Measurements from ENCODE around the gene KIF26B.

Gene KIF26B

GRCh38 chr1:245599371-245600174, 444.8 kb downstream of the KIF26B start:
- peaks cover 8% of the 10 kb centered on the region for H3K4me1 ChIP-seq (ENCODE audit: low read length)
- no peak overlapping the region for H2AFZ ChIP-seq (ENCODE audit: low read depth, low read length)
- no peak overlapping the region for H3K27ac ChIP-seq (ENCODE audit: low read length)
- no peaks in the 10 kb centered on the region for H3K36me3 ChIP-seq (replicated peaks; ENCODE audit: low read depth, low read length)
- peaks cover 13% of the 10 kb centered on the region for H3K27me3 ChIP-seq (ENCODE audit: low read depth, low read length)
- H3K79me2 ChIP-seq (ENCODE audit: low read length) = no peaks in the 10 kb centered on the region
- no peaks in the 10 kb centered on the region for H3K9me3 ChIP-seq (ENCODE audit: insufficient read depth, low read length)
- TF ChIP-seq EZH2phosphoT487 (IDR thresholded peaks at IDR 0.05; ENCODE audit: low read depth) = no peak
- TF ChIP-seq CTCF (IDR thresholded peaks at IDR 0.05; ENCODE audit: low read depth, low read length) = no peak
- no peak overlapping the region for H3K9ac ChIP-seq (ENCODE audit: low read length)
- H4K20me1 ChIP-seq (ENCODE audit: insufficient read depth, low read length) = no peaks in the 10 kb centered on the region
- 0 out of 2 replicates have a peak overlapping the region, but pooled peaks have one; percentile 2 for H3K4me2 ChIP-seq (ENCODE audit: low read length)
- no peak overlapping the region for H3K4me3 ChIP-seq (ENCODE audit: low read length)

DNA sequence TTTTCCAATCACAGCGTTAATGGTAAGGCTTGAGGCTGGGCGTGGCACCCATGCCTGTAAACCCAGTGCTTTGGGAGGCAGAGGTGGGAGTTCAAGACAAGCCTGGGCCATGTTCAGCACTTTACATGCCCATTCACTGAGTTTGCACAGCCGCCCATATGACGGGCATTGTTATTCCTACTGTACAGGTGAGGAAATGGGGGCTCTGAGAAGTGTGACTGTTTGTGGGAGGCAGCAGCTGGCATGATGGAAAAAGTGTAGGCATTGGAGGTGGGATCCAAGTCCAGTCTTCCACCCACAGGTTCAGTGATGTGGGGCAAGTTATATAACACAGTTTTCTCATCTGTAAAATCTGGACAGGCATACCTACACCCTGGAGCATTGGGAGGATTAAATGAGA, 445.9 kb downstream of the KIF26B start:
- Histone ChIP-seq H3K27me3 (ENCODE audit: low read depth, low read length) (peaks cover 13% of the 10 kb centered on the region), H3K79me2 (ENCODE audit: low read length) (no peaks in the 10 kb centered on the region), H3K36me3 (replicated peaks; ENCODE audit: low read depth, low read length) (no peaks in the 10 kb centered on the region), H3K4me2 (ENCODE audit: low read length) (no peak overlapping the region), H4K20me1 (ENCODE audit: insufficient read depth, low read length) (no peaks in the 10 kb centered on the region), H3K4me1 (ENCODE audit: low read length) (peaks cover 8% of the 10 kb centered on the region), H3K9me3 (ENCODE audit: insufficient read depth, low read length) (no peaks in the 10 kb centered on the region), H3K9ac (ENCODE audit: low read length) (no peak overlapping the region), H3K27ac (ENCODE audit: low read length) (no peak overlapping the region), H2AFZ (ENCODE audit: low read depth, low read length) (no peak overlapping the region), H3K4me3 (ENCODE audit: low read length) (no peak overlapping the region)
- TF ChIP-seq EZH2phosphoT487 (IDR thresholded peaks at IDR 0.05; ENCODE audit: low read depth) (no peak), CTCF (IDR thresholded peaks at IDR 0.05; ENCODE audit: low read depth, low read length) (no peak)

GRCh38 chr1:245603311-245603865, 448.6 kb downstream of the KIF26B start:
- Histone ChIP-seq H3K9ac (ENCODE audit: low read length) (no peak overlapping the region), H3K4me2 (ENCODE audit: low read length) (no peak overlapping the region), H3K27me3 (ENCODE audit: low read depth, low read length) (peaks cover 12% of the 10 kb centered on the region), H2AFZ (ENCODE audit: low read depth, low read length) (no peak overlapping the region), H3K9me3 (ENCODE audit: insufficient read depth, low read length) (no peaks in the 10 kb centered on the region), H3K4me1 (ENCODE audit: low read length) (peaks cover 8% of the 10 kb centered on the region), H3K36me3 (replicated peaks; ENCODE audit: low read depth, low read length) (no peaks in the 10 kb centered on the region), H3K4me3 (ENCODE audit: low read length) (no peak overlapping the region), H4K20me1 (ENCODE audit: insufficient read depth, low read length) (no peaks in the 10 kb centered on the region), H3K79me2 (ENCODE audit: low read length) (no peaks in the 10 kb centered on the region), H3K27ac (ENCODE audit: low read length) (no peak overlapping the region)
- TF ChIP-seq EZH2phosphoT487 (IDR thresholded peaks at IDR 0.05; ENCODE audit: low read depth) (no peak), CTCF (IDR thresholded peaks at IDR 0.05; ENCODE audit: low read depth, low read length) (no peak)

DNA sequence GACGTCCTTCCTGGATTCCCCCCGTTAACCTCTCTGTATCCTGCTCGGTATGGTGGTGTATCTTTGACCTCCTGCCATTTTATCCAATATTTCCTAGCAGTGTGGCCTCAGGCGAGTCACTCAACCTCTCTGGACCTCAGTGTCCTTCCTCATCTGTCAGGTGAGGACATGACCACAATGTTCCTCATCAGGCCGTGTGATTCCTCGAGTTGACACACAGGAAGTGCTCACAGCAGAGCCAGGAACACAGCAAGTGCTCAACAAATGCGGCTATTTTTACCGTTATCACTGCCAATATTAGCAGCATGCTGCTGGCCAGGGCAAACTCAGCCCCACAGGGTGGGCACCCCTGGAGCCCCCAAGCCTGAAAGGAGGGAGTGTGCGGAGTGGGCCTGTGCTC, 450.2 kb downstream of the KIF26B start:
- Histone ChIP-seq H3K9me3 (ENCODE audit: insufficient read depth, low read length) (no peaks in the 10 kb centered on the region), H3K9ac (ENCODE audit: low read length) (no peak overlapping the region), H3K79me2 (ENCODE audit: low read length) (no peaks in the 10 kb centered on the region), H3K27ac (ENCODE audit: low read length) (no peak overlapping the region), H2AFZ (ENCODE audit: low read depth, low read length) (no peak overlapping the region), H3K4me3 (ENCODE audit: low read length) (no peak overlapping the region), H3K4me2 (ENCODE audit: low read length) (no peak overlapping the region), H3K27me3 (ENCODE audit: low read depth, low read length) (0 out of 2 replicates have a peak, but pooled peaks cover under 1% of the 10 kb centered on the region), H3K36me3 (replicated peaks; ENCODE audit: low read depth, low read length) (no peaks in the 10 kb centered on the region), H3K4me1 (ENCODE audit: low read length) (no peaks in the 10 kb centered on the region), H4K20me1 (ENCODE audit: insufficient read depth, low read length) (no peaks in the 10 kb centered on the region)
- TF ChIP-seq CTCF (IDR thresholded peaks at IDR 0.05; ENCODE audit: low read depth, low read length) (no peak), EZH2phosphoT487 (IDR thresholded peaks at IDR 0.05; ENCODE audit: low read depth) (no peak)

All from OCI-LY3 (cell line).